HepG2 (cell line): Measurements from ENCODE around the gene NGEF. TPM values are rescaled to one million over a fixed set of nuclear protein-coding genes. Genes with fewer than 3 reads are reported as not detected.

ENCODE experiments used
- ATAC-seq: fragments of 200-7000 bp; cut with Tn5 transposase; 3 replicates; pipeline ENCODE4 v1.9.1; 2020; ENCODE audit warnings: mild to moderate bottlenecking, moderate library complexity
- BruUV-seq: library from RNA; stranded (reverse); fragments of 400-500 nt; replicated peaks from 2 replicates; lab custom pipeline; 2021; lab: Mats Ljungman, UMichigan
- CTCF ChIA-PET: fragments of 300-600 bp; formaldehyde crosslinking; extraction: SDS; loops from one replicate; lab custom pipeline; 2021; ENCODE audit warnings: low total read pairs, inconsistent platforms, low intra/inter-chr PET ratio; lab: Yijun Ruan, JAX
- POLR2A ChIA-PET: fragments of 350-600 bp; sonication (Branson Sonifier 250); formaldehyde crosslinking; loops from one replicate; lab custom pipeline; 2020; ENCODE audit warnings: antibody characterized with exemption, inconsistent platforms; lab: Yijun Ruan, JAX
- DNase-seq: peaks from one replicate; pipeline ENCODE4 v3.0.0-alpha.2; 2015; ENCODE audit warnings: low spot score
- FAIRE-seq: peaks from 3 replicates; lab custom pipeline; 2011; peaks lifted over from hg19 to GRCh38; lab: Jason Lieb, UNC
- H2AFZ ChIP-seq: one replicate; pipeline ENCODE4 v1.6.1; 2011; ENCODE audit warnings: low read length, inconsistent platforms
- H3K27ac ChIP-seq: fragments of 300-600 bp; 3 replicates; pipeline ENCODE4 v1.8.0; 2011; ENCODE audit warnings: mixed run types, mild to moderate bottlenecking, mixed read lengths, low read length, inconsistent platforms; ENCODE audit not compliant: insufficient read depth; ENCODE audit errors: extremely low read length
- H3K27me3 ChIP-seq, 2 experiments: fragments of 200-600 bp in 1 of 2; 2 replicates in 1 of 2; 3 replicates in 1 of 2; pipeline versions ENCODE4 v1.6.0 to v1.8.0; 2011; ENCODE audit warnings: low read length in 2 of 2, mild to moderate bottlenecking in 2 of 2, moderate library complexity in 2 of 2, inconsistent platforms in 1 of 2; ENCODE audit not compliant: insufficient read depth in 2 of 2, control insufficient read depth in 1 of 2
- H3K36me3 ChIP-seq, 2 experiments: fragments of 200-600 bp in 1 of 2; replicated peaks in 1 of 2; 2 replicates in 1 of 2; 3 replicates in 1 of 2; pipeline versions ENCODE4 v1.5.1 to v1.8.0; 2011; ENCODE audit warnings: low read length in 2 of 2, inconsistent platforms in 1 of 2; ENCODE audit not compliant: insufficient read depth in 2 of 2, control insufficient read depth in 1 of 2
- H3K4me1 ChIP-seq: 2 replicates; pipeline ENCODE4 v1.5.1; 2012; ENCODE audit warnings: low read length, inconsistent platforms; ENCODE audit not compliant: insufficient read depth
- H3K4me2 ChIP-seq: 2 replicates; pipeline ENCODE4 v1.6.0; 2011; ENCODE audit warnings: low read depth, low read length, inconsistent platforms
- H3K4me3 ChIP-seq, 3 experiments: fragments of 200-600 bp in 1 of 3; sonication (generic), shearing (Covaris generic) in 1 of 3; replicated peaks in 1 of 3; 2 replicates each; pipeline ENCODE4 v1.5.1; 2011 to 2016; ENCODE audit warnings: low read length in 3 of 3, inconsistent platforms in 2 of 3, low read depth in 2 of 3, mild to moderate bottlenecking in 2 of 3, control low read depth in 1 of 3, mixed read lengths in 1 of 3; ENCODE audit not compliant: insufficient read depth in 1 of 3
- H3K79me2 ChIP-seq: one replicate; pipeline ENCODE4 v1.6.1; 2011; ENCODE audit warnings: low read length, inconsistent platforms; ENCODE audit not compliant: insufficient read depth
- H3K9ac ChIP-seq: 2 replicates; pipeline ENCODE4 v1.6.0; 2011; ENCODE audit warnings: mild to moderate bottlenecking, low read depth, low read length, inconsistent platforms; ENCODE audit not compliant: insufficient read depth
- H3K9me3 ChIP-seq: 2 replicates; pipeline ENCODE4 v1.5.1; 2012; ENCODE audit warnings: mild to moderate bottlenecking, low read length
- H4K20me1 ChIP-seq: 2 replicates; pipeline ENCODE4 v1.6.0; 2011; ENCODE audit warnings: inconsistent platforms, mild to moderate bottlenecking, low read length, moderate library complexity; ENCODE audit not compliant: insufficient read depth
- AGO1 ChIP-seq: fragments of 200-400 bp; formaldehyde crosslinking; IDR thresholded peaks from 2 replicates; pipeline ENCODE4 v1.6.1; 2017; ENCODE audit warnings: mild to moderate bottlenecking, low read depth, low read length, moderate library complexity; ENCODE audit not compliant: poor library complexity, severe bottlenecking
- AGO2 ChIP-seq: fragments of 200-400 bp; formaldehyde crosslinking; optimal IDR thresholded peaks from 2 replicates; pipeline ENCODE3; 2017; ENCODE audit warnings: mild to moderate bottlenecking, low read depth, low read length, moderate library complexity
- AKAP8 ChIP-seq: sonication (generic); formaldehyde crosslinking; IDR thresholded peaks from 2 replicates; pipeline ENCODE4 v1.5.1; 2020; ENCODE audit warnings: mild to moderate bottlenecking, missing genetic modification reagents
- ARNT ChIP-seq: fragments of 450-650 bp; IDR thresholded peaks from 2 replicates; pipeline ENCODE4 v1.6.1; 2017
- CC2D1A ChIP-seq: sonication (generic); formaldehyde crosslinking; IDR thresholded peaks from 2 replicates; pipeline ENCODE4 v1.8.1; 2023; ENCODE audit warnings: mild to moderate bottlenecking, missing genetic modification reagents
- MLLT10 ChIP-seq: sonication (generic); formaldehyde crosslinking; IDR thresholded peaks from 2 replicates; pipeline ENCODE4 v1.4.0; 2020; ENCODE audit warnings: missing genetic modification reagents
- PAF1 ChIP-seq: IDR thresholded peaks from 2 replicates; pipeline ENCODE4 v1.6.1; 2016; ENCODE audit warnings: missing genetic modification reagents, missing compliant biosample characterization
- PCBP1 ChIP-seq: fragments of 200-400 bp; formaldehyde crosslinking; IDR thresholded peaks from 2 replicates; pipeline ENCODE4 v1.6.1; 2017; ENCODE audit warnings: mild to moderate bottlenecking, low read depth, low read length, borderline replicate concordance
- POLR2G ChIP-seq: fragments of 200-400 bp; formaldehyde crosslinking; IDR thresholded peaks from 2 replicates; pipeline ENCODE4 v1.6.1; 2018; ENCODE audit warnings: mild to moderate bottlenecking, low read depth, low read length, moderate library complexity
- THYN1 ChIP-seq: sonication (generic); formaldehyde crosslinking; IDR thresholded peaks from 2 replicates; pipeline ENCODE4 v1.8.1; 2023; ENCODE audit warnings: low read depth, mild to moderate bottlenecking, moderate library complexity, missing genetic modification reagents, borderline replicate concordance
- ZNF264 ChIP-seq: sonication (generic); formaldehyde crosslinking; IDR thresholded peaks from 2 replicates; pipeline ENCODE4 v1.4.0; 2020; ENCODE audit warnings: missing genetic modification reagents
- ZNF44 ChIP-seq: sonication (generic); formaldehyde crosslinking; IDR thresholded peaks from 2 replicates; pipeline ENCODE4 v1.5.1; 2020; ENCODE audit warnings: mild to moderate bottlenecking, missing genetic modification reagents
- ZNF567 ChIP-seq: sonication (generic); formaldehyde crosslinking; IDR thresholded peaks from 2 replicates; pipeline ENCODE4 v1.8.1; 2023; ENCODE audit warnings: mild to moderate bottlenecking, missing genetic modification reagents, borderline replicate concordance
- ZNF883 ChIP-seq: sonication (generic); formaldehyde crosslinking; IDR thresholded peaks from 2 replicates; pipeline ENCODE4 v1.5.1; 2020; ENCODE audit warnings: mild to moderate bottlenecking, missing genetic modification reagents; ENCODE audit errors: not compliant biosample characterization
- WGBS: methylation state at CpG from one replicate; pipeline ENCODE4 v1.1.6; 2017; ENCODE audit warnings: low lambda C conversion rate; 5-methylcytosine and 5-hydroxymethylcytosine counted together
- in situ Hi-C: cut with HindIII; loops from 2 replicates; pipeline ENCODE4 v1.10.0; 2017; ENCODE audit warnings: low pct_unique_long_range_greater_than_20kb; ENCODE audit not compliant: extremely low pct_ligation_motif_present
- intact Hi-C: fragments of 100-400 bp; cut with micrococcal nuclease; formaldehyde crosslinking; loops from one replicate; pipeline ENCODE4 v1.10.0; 2022; ENCODE audit not compliant: unreplicated experiment
- polyA plus RNA-seq, 8 experiments: library from polyadenylated mRNA; depleted of rRNA in 3 of 8; stranded (reverse) in 7 of 8; unstranded in 1 of 8; fragments of >200 nt; fragmentation: Illumina TruSeq in 4 of 8; extraction: Trizol in 4 of 8; gene quantifications; 2 replicates each; pipeline versions ENCODE4 v1.2.1 to v1.2.3, GENCODE V29; 2011 to 2016; ENCODE audit warnings: low read depth in 4 of 8, missing spikeins in 1 of 8, mixed read lengths in 1 of 8; ENCODE audit not compliant: insufficient read depth in 1 of 8
- total RNA-seq, 5 experiments: library from RNA; depleted of rRNA; stranded (reverse); fragments of >200 nt; fragmentation: Illumina TruSeq; extraction: Trizol; gene quantifications; 2 replicates each; pipeline ENCODE4 v1.2.3, GENCODE V29; 2016; ENCODE audit warnings: low read depth in 1 of 5
- TF ChIP-seq, protein P1 (sequence below): sonication (generic); formaldehyde crosslinking; IDR thresholded peaks from 2 replicates; pipeline ENCODE4 v1.4.0; 2020; ENCODE audit warnings: low read depth, mild to moderate bottlenecking, missing genetic modification reagents
- TF ChIP-seq, protein P2 (sequence below): sonication (generic); formaldehyde crosslinking; IDR thresholded peaks from 2 replicates; pipeline ENCODE4 v1.4.0; 2020; ENCODE audit warnings: mild to moderate bottlenecking, low read depth, missing genetic modification reagents
- TF ChIP-seq, protein P3 (sequence below): sonication (generic); formaldehyde crosslinking; IDR thresholded peaks from 2 replicates; pipeline ENCODE4; 2020; ENCODE audit warnings: missing genetic modification reagents, mild to moderate bottlenecking, borderline replicate concordance

The NGEF gene
- total and polyA plus RNA-seq, 2 of the 13 experiments (the other 11 are each of a cell fraction or from before 2014, with no cell fraction given), result 14.4 to 36.9 TPM

DNA sequence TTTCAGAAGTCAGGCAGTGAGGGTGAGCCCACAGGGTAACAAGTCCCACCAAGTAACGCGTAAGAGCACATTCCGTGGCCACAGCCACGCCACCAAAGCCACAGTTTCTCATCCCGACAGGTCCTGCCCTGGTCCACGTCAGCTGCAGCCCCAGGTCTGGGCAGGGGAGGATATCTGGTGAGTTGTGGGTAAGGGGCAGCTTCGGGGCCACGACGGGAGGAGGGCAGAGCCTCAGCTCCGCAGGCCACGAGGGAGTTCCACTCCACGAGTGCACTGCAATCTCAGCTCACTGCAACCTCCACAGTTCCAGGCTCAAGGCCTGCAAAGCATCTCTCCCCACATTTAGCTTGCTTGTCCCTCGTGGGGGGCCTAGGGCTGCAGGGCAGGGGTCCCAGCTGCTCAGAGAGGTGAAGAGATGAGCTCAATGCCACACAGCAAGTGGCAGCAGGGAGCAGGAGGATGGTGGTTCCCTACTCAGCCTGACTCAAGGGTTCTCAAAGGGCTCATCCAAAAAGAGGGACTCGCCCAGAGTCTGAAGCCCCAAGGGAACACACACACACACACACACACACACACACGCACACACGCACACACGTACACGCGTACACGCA is 130.4 kb downstream of the NGEF start:
- intact Hi-C loops, result no loop called here
- ATAC-seq (no peak), DNase-seq (no peak)
- TF ChIP-seq, protein P1, sequence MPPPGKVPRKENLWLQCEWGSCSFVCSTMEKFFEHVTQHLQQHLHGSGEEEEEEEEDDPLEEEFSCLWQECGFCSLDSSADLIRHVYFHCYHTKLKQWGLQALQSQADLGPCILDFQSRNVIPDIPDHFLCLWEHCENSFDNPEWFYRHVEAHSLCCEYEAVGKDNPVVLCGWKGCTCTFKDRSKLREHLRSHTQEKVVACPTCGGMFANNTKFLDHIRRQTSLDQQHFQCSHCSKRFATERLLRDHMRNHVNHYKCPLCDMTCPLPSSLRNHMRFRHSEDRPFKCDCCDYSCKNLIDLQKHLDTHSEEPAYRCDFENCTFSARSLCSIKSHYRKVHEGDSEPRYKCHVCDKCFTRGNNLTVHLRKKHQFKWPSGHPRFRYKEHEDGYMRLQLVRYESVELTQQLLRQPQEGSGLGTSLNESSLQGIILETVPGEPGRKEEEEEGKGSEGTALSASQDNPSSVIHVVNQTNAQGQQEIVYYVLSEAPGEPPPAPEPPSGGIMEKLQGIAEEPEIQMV (CRISPR knock-in tag), result no peak
- TF ChIP-seq ARNT, result no peak
- no peak for TF ChIP-seq CC2D1A (CRISPR knock-in tag)
- no peak for TF ChIP-seq ZNF44 (CRISPR knock-in tag)
- TF ChIP-seq AKAP8 (CRISPR knock-in tag), result peak; percentile 41; the same call in 1 of the 2 replicates
- peak; percentile 86 for TF ChIP-seq AGO1
- TF ChIP-seq PAF1 (CRISPR knock-in tag), result peak; percentile 21; the same call in 1 of the 2 replicates
- peak; percentile 93 for TF ChIP-seq AGO2
- TF ChIP-seq, protein P2, sequence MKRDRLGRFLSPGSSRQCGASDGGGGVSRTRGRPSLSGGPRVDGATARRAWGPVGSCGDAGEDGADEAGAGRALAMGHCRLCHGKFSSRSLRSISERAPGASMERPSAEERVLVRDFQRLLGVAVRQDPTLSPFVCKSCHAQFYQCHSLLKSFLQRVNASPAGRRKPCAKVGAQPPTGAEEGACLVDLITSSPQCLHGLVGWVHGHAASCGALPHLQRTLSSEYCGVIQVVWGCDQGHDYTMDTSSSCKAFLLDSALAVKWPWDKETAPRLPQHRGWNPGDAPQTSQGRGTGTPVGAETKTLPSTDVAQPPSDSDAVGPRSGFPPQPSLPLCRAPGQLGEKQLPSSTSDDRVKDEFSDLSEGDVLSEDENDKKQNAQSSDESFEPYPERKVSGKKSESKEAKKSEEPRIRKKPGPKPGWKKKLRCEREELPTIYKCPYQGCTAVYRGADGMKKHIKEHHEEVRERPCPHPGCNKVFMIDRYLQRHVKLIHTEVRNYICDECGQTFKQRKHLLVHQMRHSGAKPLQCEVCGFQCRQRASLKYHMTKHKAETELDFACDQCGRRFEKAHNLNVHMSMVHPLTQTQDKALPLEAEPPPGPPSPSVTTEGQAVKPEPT, result no peak
- TF ChIP-seq MLLT10 (CRISPR knock-in tag), result no peak
- peak; percentile 38 for TF ChIP-seq ZNF883 (CRISPR knock-in tag)
- TF ChIP-seq ZNF567, result no peak
- TF ChIP-seq POLR2G, result peak; percentile 52; the same call in 1 of the 2 replicates
- TF ChIP-seq, protein P3, sequence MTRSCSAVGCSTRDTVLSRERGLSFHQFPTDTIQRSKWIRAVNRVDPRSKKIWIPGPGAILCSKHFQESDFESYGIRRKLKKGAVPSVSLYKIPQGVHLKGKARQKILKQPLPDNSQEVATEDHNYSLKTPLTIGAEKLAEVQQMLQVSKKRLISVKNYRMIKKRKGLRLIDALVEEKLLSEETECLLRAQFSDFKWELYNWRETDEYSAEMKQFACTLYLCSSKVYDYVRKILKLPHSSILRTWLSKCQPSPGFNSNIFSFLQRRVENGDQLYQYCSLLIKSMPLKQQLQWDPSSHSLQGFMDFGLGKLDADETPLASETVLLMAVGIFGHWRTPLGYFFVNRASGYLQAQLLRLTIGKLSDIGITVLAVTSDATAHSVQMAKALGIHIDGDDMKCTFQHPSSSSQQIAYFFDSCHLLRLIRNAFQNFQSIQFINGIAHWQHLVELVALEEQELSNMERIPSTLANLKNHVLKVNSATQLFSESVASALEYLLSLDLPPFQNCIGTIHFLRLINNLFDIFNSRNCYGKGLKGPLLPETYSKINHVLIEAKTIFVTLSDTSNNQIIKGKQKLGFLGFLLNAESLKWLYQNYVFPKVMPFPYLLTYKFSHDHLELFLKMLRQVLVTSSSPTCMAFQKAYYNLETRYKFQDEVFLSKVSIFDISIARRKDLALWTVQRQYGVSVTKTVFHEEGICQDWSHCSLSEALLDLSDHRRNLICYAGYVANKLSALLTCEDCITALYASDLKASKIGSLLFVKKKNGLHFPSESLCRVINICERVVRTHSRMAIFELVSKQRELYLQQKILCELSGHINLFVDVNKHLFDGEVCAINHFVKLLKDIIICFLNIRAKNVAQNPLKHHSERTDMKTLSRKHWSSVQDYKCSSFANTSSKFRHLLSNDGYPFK, result no peak
- peak; percentile 13; the same call in 1 of the 2 replicates for TF ChIP-seq PCBP1
- no peak for TF ChIP-seq ZNF264
- TF ChIP-seq THYN1 (CRISPR knock-in tag), result no peak

More for the DNA sequence above, 130.4 kb downstream of the NGEF start:
- H3K4me2 ChIP-seq, result no peak overlapping the region
- H3K27me3 ChIP-seq, result no peaks in the 10 kb centered on the region
- no peak overlapping the region for H3K4me3 ChIP-seq
- in situ Hi-C loops, result no loop called here
- WGBS, result 96% methylated on average over 20 of the region's 20 CpGs
- peaks cover 14% of the 10 kb centered on the region for H3K79me2 ChIP-seq
- H3K9me3 ChIP-seq, result no peaks in the 10 kb centered on the region
- FAIRE-seq, result no peak
- POLR2A ChIA-PET, result interaction anchor here (2.0 to 5.3 kb wide), 2 partner anchors 10 to 27 kb away, joined by 6 to 35 read pairs; no protein-coding TSS in a partner anchor
- H3K27ac ChIP-seq, result no peak overlapping the region
- CTCF ChIA-PET, result no interaction called here
- peaks cover 40% of the 10 kb centered on the region for H3K4me1 ChIP-seq
- no TSS peak for BruUV-seq
- H2AFZ ChIP-seq, result no peak overlapping the region
- H4K20me1 ChIP-seq, result peaks cover 3% of the 10 kb centered on the region; the same call in 1 of the 2 replicates
- H3K36me3 ChIP-seq, result peaks cover 10 to 47% of the 10 kb centered on the region in 2 experiments
- H3K9ac ChIP-seq, result no peak overlapping the region
